B cell (primary cell): Measurements from ENCODE around the gene SRRM1. TPM values are rescaled to one million over a fixed set of nuclear protein-coding genes. Genes with fewer than 3 reads are reported as not detected.

ENCODE experiments used
- ATAC-seq: fragments of 200-7000 bp; cut with Tn5 transposase; one replicate; pipeline ENCODE4 v1.10.0; 2021; ENCODE audit warnings: low read depth, mild to moderate bottlenecking, moderate number of reproducible peaks, moderate library complexity
- CTCF ChIA-PET: fragments of 350-600 bp; sonication (Branson Sonifier 250); formaldehyde crosslinking; loops from one replicate; lab custom pipeline; 2021; ENCODE audit warnings: antibody characterized with exemption, inconsistent platforms; lab: Charles Lee
- POLR2A ChIA-PET: fragments of 350-600 bp; sonication (Branson Sonifier 250); formaldehyde crosslinking; loops from one replicate; lab custom pipeline; 2021; ENCODE audit warnings: antibody characterized with exemption; lab: Charles Lee
- DNase-seq: peaks from one replicate; pipeline ENCODE4 v3.0.0; 2013
- H2AFZ ChIP-seq: 2 replicates; pipeline ENCODE4 v1.6.1; 2012; ENCODE audit warnings: mild to moderate bottlenecking, low read depth, low read length; ENCODE audit not compliant: insufficient read depth, poor library complexity, severe bottlenecking
- H3K27ac ChIP-seq, 2 donors: 1 replicate in 1 of 2; 2 replicates in 1 of 2; pipeline ENCODE4 v1.5.1; 2012 to 2013; ENCODE audit warnings: low read length in 2 of 2, mild to moderate bottlenecking in 2 of 2, moderate library complexity in 1 of 2
- H3K27me3 ChIP-seq, 4 experiments: fragments of 200-600 bp in 1 of 4; sonication (generic) in 1 of 4; replicated peaks in 1 of 4; 1 replicate in 2 of 4; 2 replicates in 2 of 4; pipeline versions ENCODE4 v1.6.1 to v1.7.0; 2013 to 2016; ENCODE audit warnings: low read length in 3 of 4, mild to moderate bottlenecking in 2 of 4, mixed read lengths in 1 of 4, moderate library complexity in 1 of 4; ENCODE audit not compliant: insufficient read depth in 4 of 4, control insufficient read depth in 3 of 4; ENCODE audit errors: control extremely low read depth in 1 of 4
- H3K36me3 ChIP-seq, 2 experiments: replicated peaks in 1 of 2; 1 replicate in 1 of 2; 2 replicates in 1 of 2; pipeline versions ENCODE4 v1.6.1 to v1.7.1; 2013; ENCODE audit warnings: low read length in 1 of 2; ENCODE audit not compliant: insufficient read depth in 2 of 2, control insufficient read depth in 1 of 2; ENCODE audit errors: control extremely low read depth in 1 of 2, extremely low read depth in 1 of 2
- H3K4me1 ChIP-seq, 2 donors: fragments of 200-600 bp in 1 of 2; sonication (generic) in 1 of 2; 1 replicate in 1 of 2; 2 replicates in 1 of 2; pipeline versions ENCODE4 v1.5.1 to v1.6.1; 2013 to 2017; ENCODE audit warnings: low read length in 2 of 2; ENCODE audit not compliant: control insufficient read depth in 2 of 2, insufficient read depth in 2 of 2
- H3K4me2 ChIP-seq: replicated peaks from 2 replicates; pipeline ENCODE3; 2012; ENCODE audit warnings: mild to moderate bottlenecking, low read depth, low read length; ENCODE audit not compliant: poor library complexity, severe bottlenecking
- H3K4me3 ChIP-seq, 5 experiments: fragments of 200-600 bp in 1 of 5; sonication (generic) in 1 of 5; 1 replicate in 3 of 5; 2 replicates in 2 of 5; pipeline versions ENCODE4 v1.5.1 to v1.7.0; 2011 to 2016; ENCODE audit warnings: low read length in 4 of 5, mild to moderate bottlenecking in 4 of 5, low read depth in 2 of 5, control low read depth in 1 of 5, moderate library complexity in 1 of 5; ENCODE audit not compliant: insufficient read depth in 1 of 5; ENCODE audit errors: control extremely low read depth in 1 of 5, extremely low read depth in 1 of 5
- H3K79me2 ChIP-seq: fragments of 200-600 bp; sonication (generic); one replicate; pipeline ENCODE4 v1.6.0; 2016; ENCODE audit warnings: low read length; ENCODE audit not compliant: control insufficient read depth, insufficient read depth
- H3K9ac ChIP-seq: fragments of 200-600 bp; sonication (generic); 2 replicates; pipeline ENCODE4 v1.6.1; 2017; ENCODE audit warnings: mild to moderate bottlenecking, low read length, moderate library complexity
- H3K9me3 ChIP-seq, 3 donors: one replicate each; pipeline versions ENCODE4 v1.6.1 to v1.7.1; 2013; ENCODE audit warnings: low read length in 2 of 3; ENCODE audit not compliant: control insufficient read depth in 2 of 3, insufficient read depth in 1 of 3; ENCODE audit errors: control extremely low read depth in 1 of 3
- H4K20me1 ChIP-seq: 2 replicates; pipeline ENCODE4 v1.6.0; 2012; ENCODE audit warnings: mild to moderate bottlenecking, low read length; ENCODE audit not compliant: insufficient read depth, control insufficient read depth, poor library complexity, severe bottlenecking
- H3K27ac Mint-ChIP-seq: one replicate; pipeline ENCODE4 v1.8.0; 2021; ENCODE audit warnings: mixed read lengths
- H3K27me3 Mint-ChIP-seq: one replicate; pipeline ENCODE4 v1.8.0; 2021; ENCODE audit warnings: mixed read lengths
- H3K4me1 Mint-ChIP-seq: one replicate; pipeline ENCODE4 v1.8.0; 2021; ENCODE audit warnings: mixed read lengths
- H3K4me3 Mint-ChIP-seq: one replicate; pipeline ENCODE4 v1.8.0; 2021; ENCODE audit warnings: mixed read lengths
- H3K9me3 Mint-ChIP-seq: one replicate; pipeline ENCODE4 v1.8.0; 2022; ENCODE audit warnings: mixed read lengths; ENCODE audit not compliant: insufficient read depth
- EZH2 ChIP-seq: IDR thresholded peaks from 2 replicates; pipeline ENCODE4 v1.6.1; 2012; ENCODE audit warnings: borderline replicate concordance, low read depth, mild to moderate bottlenecking, moderate library complexity, low read length; ENCODE audit not compliant: insufficient read depth, poor library complexity, severe bottlenecking
- WGBS: methylation state at CpG from one replicate; pipeline ENCODE4 v1.1.5; 2013; ENCODE audit warnings: missing lambda C conversion rate; ENCODE audit not compliant: insufficient coverage; 5-methylcytosine and 5-hydroxymethylcytosine counted together
- intact Hi-C: fragments of 100-400 bp; cut with micrococcal nuclease; formaldehyde crosslinking; loops from one replicate; pipeline ENCODE4 v1.10.0; 2022
- polyA plus RNA-seq: library from polyadenylated mRNA; depleted of rRNA; stranded (reverse); fragments of >200 nt; gene quantifications from 2 replicates; pipeline ENCODE4 v1.2.3, GENCODE V29; 2012
- total RNA-seq, 2 donors: library from RNA; stranded (reverse); fragments of 120-200 nt in 1 of 2; gene quantifications; 1 replicate in 1 of 2; 2 replicates in 1 of 2; pipeline versions ENCODE4 v1.2.3 to v1.2.4, GENCODE V29; 2013 to 2022
- TF ChIP-seq, protein P1 (sequence below): fragments of 200-600 bp; IDR thresholded peaks from one replicate; pipeline ENCODE4 v1.8.0; 2022; ENCODE audit warnings: antibody characterized with exemption, mild to moderate bottlenecking

Gene SRRM1
- total and polyA plus RNA-seq, 2 donors (not counting 1 experiment from before 2014, with no cell fraction given) = 88.5 to 238 TPM

- H3K36me3 ChIP-seq = peaks cover 4 to 10% of the 10 kb centered on the region in 2 experiments
- H3K9me3 ChIP-seq = no peaks in the 10 kb centered on the region
- H3K4me1 Mint-ChIP-seq = peaks cover 5% of the 10 kb centered on the region
- intact Hi-C loops = no loop called here
- ATAC-seq (no peak), DNase-seq (no peak)
- no peaks in the 10 kb centered on the region for H3K9me3 Mint-ChIP-seq
- POLR2A ChIA-PET = no interaction called here
- H3K27ac ChIP-seq = no peak overlapping the region
- no peaks in the 10 kb centered on the region for H3K27me3 Mint-ChIP-seq
- TF ChIP-seq EZH2 = no peak
- TF ChIP-seq, protein P1, sequence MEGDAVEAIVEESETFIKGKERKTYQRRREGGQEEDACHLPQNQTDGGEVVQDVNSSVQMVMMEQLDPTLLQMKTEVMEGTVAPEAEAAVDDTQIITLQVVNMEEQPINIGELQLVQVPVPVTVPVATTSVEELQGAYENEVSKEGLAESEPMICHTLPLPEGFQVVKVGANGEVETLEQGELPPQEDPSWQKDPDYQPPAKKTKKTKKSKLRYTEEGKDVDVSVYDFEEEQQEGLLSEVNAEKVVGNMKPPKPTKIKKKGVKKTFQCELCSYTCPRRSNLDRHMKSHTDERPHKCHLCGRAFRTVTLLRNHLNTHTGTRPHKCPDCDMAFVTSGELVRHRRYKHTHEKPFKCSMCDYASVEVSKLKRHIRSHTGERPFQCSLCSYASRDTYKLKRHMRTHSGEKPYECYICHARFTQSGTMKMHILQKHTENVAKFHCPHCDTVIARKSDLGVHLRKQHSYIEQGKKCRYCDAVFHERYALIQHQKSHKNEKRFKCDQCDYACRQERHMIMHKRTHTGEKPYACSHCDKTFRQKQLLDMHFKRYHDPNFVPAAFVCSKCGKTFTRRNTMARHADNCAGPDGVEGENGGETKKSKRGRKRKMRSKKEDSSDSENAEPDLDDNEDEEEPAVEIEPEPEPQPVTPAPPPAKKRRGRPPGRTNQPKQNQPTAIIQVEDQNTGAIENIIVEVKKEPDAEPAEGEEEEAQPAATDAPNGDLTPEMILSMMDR = no peak
- CTCF ChIA-PET = interaction anchor here (2.1 kb wide), 1 partner anchor 9 kb away, joined by 5 read pairs; no protein-coding TSS in a partner anchor
- H2AFZ ChIP-seq = no peak overlapping the region
- no peak overlapping the region for H3K27ac Mint-ChIP-seq
- H3K9ac ChIP-seq = no peak overlapping the region
- H3K4me3 Mint-ChIP-seq = no peak overlapping the region
- H3K4me2 ChIP-seq = no peak overlapping the region
- H3K4me1 ChIP-seq = no peaks in the 10 kb centered on the region
- H3K27me3 ChIP-seq = no peaks in the 10 kb centered on the region
- no peak overlapping the region for H3K4me3 ChIP-seq
- H3K79me2 ChIP-seq = no peaks in the 10 kb centered on the region
- WGBS = no CpG with 5 or more reads among the region's 4 CpGs
- H4K20me1 ChIP-seq = no peaks in the 10 kb centered on the region
These were observed 36.6 kb downstream of the SRRM1 start for GRCh38 chr1:24679725-24680124.

DNA sequence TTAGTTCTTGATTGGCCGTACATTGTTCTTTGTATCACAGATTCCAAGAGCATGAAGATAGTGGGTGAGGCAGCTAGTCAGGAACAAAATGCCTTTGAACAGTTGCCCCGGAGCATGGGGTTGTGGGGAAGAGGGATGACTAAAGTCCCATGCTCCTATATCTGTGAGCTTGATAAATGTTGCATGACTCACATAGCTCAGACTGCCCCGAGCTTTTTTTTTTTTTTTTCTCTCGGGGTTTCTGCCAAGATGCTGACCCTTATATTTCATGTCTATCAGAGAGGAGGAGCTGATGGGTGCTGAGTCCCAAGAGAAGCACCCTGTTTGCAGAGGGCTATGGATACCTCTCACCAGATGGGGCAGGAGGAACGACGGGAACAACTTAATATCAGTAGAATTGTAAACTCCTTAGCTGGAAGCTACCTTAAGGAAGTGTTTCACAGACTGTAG is 40.6 kb downstream of the SRRM1 start:
- H3K4me1 ChIP-seq = peaks cover 0 to 6% of the 10 kb centered on the region in 2 donors
- H3K27me3 ChIP-seq = no peaks in the 10 kb centered on the region
- no peak overlapping the region for H2AFZ ChIP-seq
- CTCF ChIA-PET = interaction anchor here (0.7 to 11.2 kb wide), 7 partner anchors 16 to 518 kb away, joined by 3 to 579 read pairs (median 3); no protein-coding TSS in a partner anchor
- no peak overlapping the region for H3K9ac ChIP-seq
- H3K4me2 ChIP-seq = no peak overlapping the region
- Mint-ChIP-seq H3K27me3 (no peaks in the 10 kb centered on the region), H3K9me3 (no peaks in the 10 kb centered on the region), H3K4me1 (peaks cover 8% of the 10 kb centered on the region), H3K27ac (no peak overlapping the region), H3K4me3 (no peak overlapping the region)
- ATAC-seq (no peak), DNase-seq (no peak)
- no peaks in the 10 kb centered on the region for H4K20me1 ChIP-seq
- TF ChIP-seq EZH2 = no peak
- TF ChIP-seq, protein P1 = no peak
- WGBS = 87% methylated on average over 2 of the region's 6 CpGs
- intact Hi-C loops = no loop called here
- POLR2A ChIA-PET = interaction anchor here (0.7 kb wide), 1 partner anchor 493 kb away, joined by 6 read pairs; no protein-coding TSS in a partner anchor
- no peaks in the 10 kb centered on the region for H3K9me3 ChIP-seq
- no peak overlapping the region for H3K27ac ChIP-seq
- H3K36me3 ChIP-seq = no peaks in the 10 kb centered on the region
- no peak overlapping the region for H3K4me3 ChIP-seq
- H3K79me2 ChIP-seq = peaks cover 6% of the 10 kb centered on the region
